Panc1 (cell line): Measurements from ENCODE around the gene KRT25. TPM values are rescaled to one million over a fixed set of nuclear protein-coding genes. Genes with fewer than 3 reads are reported as not detected.

Experiments
- ATAC-seq: fragments of 200-7000 bp; cut with Tn5 transposase; 2 replicates; pipeline ENCODE4 v1.9.1; 2020; ENCODE audit warnings: mild to moderate bottlenecking, moderate library complexity
- BruUV-seq: library from RNA; stranded (reverse); fragments of 400-500 nt; replicated peaks from 2 replicates; lab custom pipeline; 2021; lab: Mats Ljungman, UMichigan
- CTCF ChIA-PET: fragments of 300-600 bp; sonication (Branson Sonifier 250); formaldehyde crosslinking; loops from one replicate; lab custom pipeline; 2022; ENCODE audit warnings: antibody characterized with exemption; lab: Charles Lee
- POLR2A ChIA-PET: fragments of 300-600 bp; sonication (Branson Sonifier 250); formaldehyde crosslinking; loops from one replicate; lab custom pipeline; 2022; ENCODE audit warnings: antibody characterized with exemption; lab: Charles Lee
- DNase-seq: peaks from one replicate; pipeline ENCODE4 v3.0.0-alpha.2; 2010; ENCODE audit warnings: low read depth, low spot score
- H3K27ac ChIP-seq: 2 replicates; pipeline ENCODE4 v1.5.1; 2011; ENCODE audit warnings: mild to moderate bottlenecking, low read length, inconsistent platforms
- H3K27me3 ChIP-seq: fragments of 200-500 bp; sonication (Bioruptor generic); 2 replicates; pipeline ENCODE4 v1.6.0; 2014; ENCODE audit warnings: low read length, inconsistent platforms; ENCODE audit not compliant: control insufficient read depth, insufficient read depth
- H3K36me3 ChIP-seq: fragments of 200-500 bp; sonication (Bioruptor generic); 2 replicates; pipeline ENCODE4 v1.5.1; 2014; ENCODE audit warnings: inconsistent platforms, mild to moderate bottlenecking, low read length, moderate library complexity; ENCODE audit not compliant: control insufficient read depth, insufficient read depth
- H3K4me1 ChIP-seq: 2 replicates; pipeline ENCODE4 v1.5.1; 2011; ENCODE audit warnings: inconsistent platforms, mild to moderate bottlenecking, low read length, moderate library complexity; ENCODE audit not compliant: control insufficient read depth, insufficient read depth
- H3K4me3 ChIP-seq, 2 experiments: 2 replicates each; pipeline ENCODE4 v1.5.1; 2011 to 2012; ENCODE audit warnings: low read depth in 2 of 2, low read length in 2 of 2, mild to moderate bottlenecking in 2 of 2, inconsistent platforms in 1 of 2, moderate library complexity in 1 of 2
- H3K9me3 ChIP-seq: fragments of 200-500 bp; sonication (Bioruptor generic); 2 replicates; pipeline ENCODE4 v1.5.1; 2014; ENCODE audit warnings: low read depth, mild to moderate bottlenecking, inconsistent platforms, low read length, moderate library complexity; ENCODE audit not compliant: control insufficient read depth, insufficient read depth
- POLR2AphosphoS5 ChIP-seq: IDR thresholded peaks from 2 replicates; pipeline ENCODE4 v1.6.1; 2012; ENCODE audit warnings: mild to moderate bottlenecking, low read depth, low read length, moderate library complexity
- SIN3A ChIP-seq: IDR thresholded peaks from 2 replicates; pipeline ENCODE4 v1.6.1; 2012; ENCODE audit warnings: low read depth, mild to moderate bottlenecking, low read length, moderate library complexity, borderline replicate concordance; ENCODE audit not compliant: insufficient read depth
- TCF7L2 ChIP-seq: IDR thresholded peaks from 2 replicates; pipeline ENCODE4 v1.6.1; 2011; ENCODE audit warnings: mild to moderate bottlenecking, low read depth, low read length, inconsistent platforms
- in situ Hi-C: cut with HindIII; loops from 2 replicates; pipeline ENCODE4 v1.10.0; 2016; ENCODE audit warnings: low sequenced_read_pairs, low pct_unique_long_range_greater_than_20kb
- intact Hi-C: fragments of 100-400 bp; cut with micrococcal nuclease; formaldehyde crosslinking; loops from one replicate; pipeline ENCODE4 v1.10.0; 2022; ENCODE audit not compliant: unreplicated experiment
- total RNA-seq: library from RNA; stranded (reverse); gene quantifications from one replicate; pipeline ENCODE4 v1.2.1, GENCODE V29; 2021; ENCODE audit not compliant: unreplicated experiment
- TF ChIP-seq, protein P1 (sequence below): fragments of 450-650 bp; IDR thresholded peaks from 2 replicates; pipeline ENCODE4 v1.5.1; 2017; ENCODE audit warnings: mild to moderate bottlenecking
- TF ChIP-seq, protein P2 (sequence below), 2 experiments: IDR thresholded peaks; 2 replicates each; pipeline ENCODE4 v1.6.1; 2011 to 2012; ENCODE audit warnings: low read depth in 2 of 2, control low read depth in 1 of 2, low read length in 1 of 2, mild to moderate bottlenecking in 1 of 2, moderate library complexity in 1 of 2; ENCODE audit not compliant: insufficient read depth in 1 of 2

KRT25 gene
- total RNA-seq, 1 experiment from 2014 or later, result not detected

DNA sequence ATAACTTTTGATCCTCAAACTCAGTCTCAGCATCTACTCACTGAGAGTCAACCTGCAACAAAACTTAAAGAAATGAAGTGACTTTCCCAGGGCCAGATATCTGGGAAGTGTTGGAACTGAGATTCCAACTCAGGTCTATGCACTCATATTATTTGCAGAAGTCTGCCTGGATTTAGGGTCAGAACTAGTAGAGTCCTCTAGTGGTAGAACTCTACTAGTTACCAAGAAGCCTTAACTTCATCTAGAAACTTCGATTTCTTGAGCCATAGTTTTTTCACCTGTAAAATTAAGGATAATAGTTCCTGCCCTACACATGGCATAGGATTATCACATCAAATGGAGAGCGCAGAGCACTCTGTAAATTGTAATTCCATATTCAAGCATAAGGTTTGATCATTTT lies 28.2 kb downstream of the KRT25 start:
- H3K36me3 ChIP-seq, result no peaks in the 10 kb centered on the region
- H3K27ac ChIP-seq, result no peak overlapping the region
- in situ Hi-C loops, result no loop called here
- H3K4me3 ChIP-seq, result no peak overlapping the region
- no TSS peak for BruUV-seq
- no peaks in the 10 kb centered on the region for H3K9me3 ChIP-seq
- ChIA-PET POLR2A (no interaction called here), CTCF (no interaction called here)
- DNase-seq, result no peak
- intact Hi-C loops, result no loop called here
- H3K27me3 ChIP-seq, result peaks cover 3% of the 10 kb centered on the region; the same call in 1 of the 2 replicates
- TF ChIP-seq SIN3A, result no peak
- TF ChIP-seq, protein P1, sequence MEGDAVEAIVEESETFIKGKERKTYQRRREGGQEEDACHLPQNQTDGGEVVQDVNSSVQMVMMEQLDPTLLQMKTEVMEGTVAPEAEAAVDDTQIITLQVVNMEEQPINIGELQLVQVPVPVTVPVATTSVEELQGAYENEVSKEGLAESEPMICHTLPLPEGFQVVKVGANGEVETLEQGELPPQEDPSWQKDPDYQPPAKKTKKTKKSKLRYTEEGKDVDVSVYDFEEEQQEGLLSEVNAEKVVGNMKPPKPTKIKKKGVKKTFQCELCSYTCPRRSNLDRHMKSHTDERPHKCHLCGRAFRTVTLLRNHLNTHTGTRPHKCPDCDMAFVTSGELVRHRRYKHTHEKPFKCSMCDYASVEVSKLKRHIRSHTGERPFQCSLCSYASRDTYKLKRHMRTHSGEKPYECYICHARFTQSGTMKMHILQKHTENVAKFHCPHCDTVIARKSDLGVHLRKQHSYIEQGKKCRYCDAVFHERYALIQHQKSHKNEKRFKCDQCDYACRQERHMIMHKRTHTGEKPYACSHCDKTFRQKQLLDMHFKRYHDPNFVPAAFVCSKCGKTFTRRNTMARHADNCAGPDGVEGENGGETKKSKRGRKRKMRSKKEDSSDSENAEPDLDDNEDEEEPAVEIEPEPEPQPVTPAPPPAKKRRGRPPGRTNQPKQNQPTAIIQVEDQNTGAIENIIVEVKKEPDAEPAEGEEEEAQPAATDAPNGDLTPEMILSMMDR, result peak; percentile 38; the same call in 1 of the 2 replicates
- ATAC-seq, result no peak; the same call in 1 of the 2 replicates
- no peaks in the 10 kb centered on the region for H3K4me1 ChIP-seq

DNA sequence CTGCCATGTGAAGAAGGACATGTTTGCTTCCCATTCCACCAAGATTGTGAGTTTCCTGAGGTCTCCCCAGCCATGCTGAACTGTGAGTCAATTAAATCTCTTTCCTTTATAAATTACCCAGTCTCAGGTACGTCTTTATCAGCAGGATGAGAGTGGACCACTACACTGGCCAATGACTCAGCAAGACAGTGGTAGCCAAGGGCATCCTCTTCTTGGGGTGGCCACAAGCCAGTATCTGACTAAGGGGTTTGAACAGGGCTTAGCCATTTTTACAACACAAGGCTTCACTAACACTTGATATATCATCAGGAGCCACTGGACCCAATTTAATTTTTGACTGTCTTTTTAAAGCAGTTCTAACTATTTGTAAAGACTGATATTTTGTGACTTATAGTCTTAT lies 30.5 kb downstream of the KRT25 start:
- TF ChIP-seq SIN3A (no peak), TCF7L2 (no peak)
- ATAC-seq (no peak), DNase-seq (no peak)
- Histone ChIP-seq H3K4me1 (no peaks in the 10 kb centered on the region), H3K36me3 (no peaks in the 10 kb centered on the region), H3K9me3 (no peaks in the 10 kb centered on the region), H3K27me3 (no peaks in the 10 kb centered on the region; the same call in 1 of the 2 replicates), H3K4me3 (no peak overlapping the region), H3K27ac (no peak overlapping the region)
- POLR2A ChIA-PET, result no interaction called here
- intact Hi-C loops, result no loop called here
- in situ Hi-C loops, result no loop called here
- no TSS peak for BruUV-seq
- CTCF ChIA-PET, result no interaction called here

DNA sequence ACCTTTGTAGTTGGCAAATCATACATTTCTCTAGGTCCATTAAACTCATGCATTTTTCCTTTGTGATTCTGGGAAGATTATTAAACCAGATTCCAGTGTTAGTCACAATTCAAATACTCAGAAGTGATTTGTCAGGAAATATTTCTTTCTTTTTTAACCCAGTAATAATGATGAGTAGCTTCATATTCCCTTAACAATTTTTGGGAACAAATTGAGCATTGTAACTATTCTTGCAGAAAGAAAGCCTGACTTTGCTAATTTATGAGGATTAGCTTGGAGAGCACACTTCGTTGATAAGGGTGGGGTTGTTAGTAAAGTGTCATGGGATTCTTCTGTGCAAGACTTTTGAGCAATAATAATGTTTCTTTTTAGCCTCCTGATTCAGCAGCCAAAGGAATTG lies 32.9 kb downstream of the KRT25 start:
- intact Hi-C loops (no loop called here), in situ Hi-C loops (no loop called here)
- H3K4me1 ChIP-seq, result no peaks in the 10 kb centered on the region
- ATAC-seq (no peak), DNase-seq (no peak)
- no peaks in the 10 kb centered on the region for H3K9me3 ChIP-seq
- H3K4me3 ChIP-seq, result no peak overlapping the region
- peaks cover 4% of the 10 kb centered on the region for H3K27me3 ChIP-seq
- H3K36me3 ChIP-seq, result no peaks in the 10 kb centered on the region
- BruUV-seq, result no TSS peak
- TF ChIP-seq POLR2AphosphoS5 (no peak), TCF7L2 (no peak), SIN3A (no peak)
- TF ChIP-seq, protein P2, sequence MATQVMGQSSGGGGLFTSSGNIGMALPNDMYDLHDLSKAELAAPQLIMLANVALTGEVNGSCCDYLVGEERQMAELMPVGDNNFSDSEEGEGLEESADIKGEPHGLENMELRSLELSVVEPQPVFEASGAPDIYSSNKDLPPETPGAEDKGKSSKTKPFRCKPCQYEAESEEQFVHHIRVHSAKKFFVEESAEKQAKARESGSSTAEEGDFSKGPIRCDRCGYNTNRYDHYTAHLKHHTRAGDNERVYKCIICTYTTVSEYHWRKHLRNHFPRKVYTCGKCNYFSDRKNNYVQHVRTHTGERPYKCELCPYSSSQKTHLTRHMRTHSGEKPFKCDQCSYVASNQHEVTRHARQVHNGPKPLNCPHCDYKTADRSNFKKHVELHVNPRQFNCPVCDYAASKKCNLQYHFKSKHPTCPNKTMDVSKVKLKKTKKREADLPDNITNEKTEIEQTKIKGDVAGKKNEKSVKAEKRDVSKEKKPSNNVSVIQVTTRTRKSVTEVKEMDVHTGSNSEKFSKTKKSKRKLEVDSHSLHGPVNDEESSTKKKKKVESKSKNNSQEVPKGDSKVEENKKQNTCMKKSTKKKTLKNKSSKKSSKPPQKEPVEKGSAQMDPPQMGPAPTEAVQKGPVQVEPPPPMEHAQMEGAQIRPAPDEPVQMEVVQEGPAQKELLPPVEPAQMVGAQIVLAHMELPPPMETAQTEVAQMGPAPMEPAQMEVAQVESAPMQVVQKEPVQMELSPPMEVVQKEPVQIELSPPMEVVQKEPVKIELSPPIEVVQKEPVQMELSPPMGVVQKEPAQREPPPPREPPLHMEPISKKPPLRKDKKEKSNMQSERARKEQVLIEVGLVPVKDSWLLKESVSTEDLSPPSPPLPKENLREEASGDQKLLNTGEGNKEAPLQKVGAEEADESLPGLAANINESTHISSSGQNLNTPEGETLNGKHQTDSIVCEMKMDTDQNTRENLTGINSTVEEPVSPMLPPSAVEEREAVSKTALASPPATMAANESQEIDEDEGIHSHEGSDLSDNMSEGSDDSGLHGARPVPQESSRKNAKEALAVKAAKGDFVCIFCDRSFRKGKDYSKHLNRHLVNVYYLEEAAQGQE (IDR thresholded peaks at IDR 0.05; ENCODE audit: insufficient read depth in 1 of 2, low read depth in 2 of 2, low read length in 1 of 2), result no peak
- TF ChIP-seq, protein P1, result no peak
- CTCF ChIA-PET, result no interaction called here
- POLR2A ChIA-PET, result no interaction called here
- no peak overlapping the region for H3K27ac ChIP-seq
